HG03135 (cell line): ENCODE results near the gene RNF141.

ENCODE experiments used
- ATAC-seq: cut with Tn5 transposase; IDR thresholded peaks from one replicate; pipeline ENCODE4 v1.9.1; 2021; ENCODE audit warnings: mild to moderate bottlenecking, moderate library complexity; ENCODE audit not compliant: unreplicated experiment

RNF141 gene

DNA sequence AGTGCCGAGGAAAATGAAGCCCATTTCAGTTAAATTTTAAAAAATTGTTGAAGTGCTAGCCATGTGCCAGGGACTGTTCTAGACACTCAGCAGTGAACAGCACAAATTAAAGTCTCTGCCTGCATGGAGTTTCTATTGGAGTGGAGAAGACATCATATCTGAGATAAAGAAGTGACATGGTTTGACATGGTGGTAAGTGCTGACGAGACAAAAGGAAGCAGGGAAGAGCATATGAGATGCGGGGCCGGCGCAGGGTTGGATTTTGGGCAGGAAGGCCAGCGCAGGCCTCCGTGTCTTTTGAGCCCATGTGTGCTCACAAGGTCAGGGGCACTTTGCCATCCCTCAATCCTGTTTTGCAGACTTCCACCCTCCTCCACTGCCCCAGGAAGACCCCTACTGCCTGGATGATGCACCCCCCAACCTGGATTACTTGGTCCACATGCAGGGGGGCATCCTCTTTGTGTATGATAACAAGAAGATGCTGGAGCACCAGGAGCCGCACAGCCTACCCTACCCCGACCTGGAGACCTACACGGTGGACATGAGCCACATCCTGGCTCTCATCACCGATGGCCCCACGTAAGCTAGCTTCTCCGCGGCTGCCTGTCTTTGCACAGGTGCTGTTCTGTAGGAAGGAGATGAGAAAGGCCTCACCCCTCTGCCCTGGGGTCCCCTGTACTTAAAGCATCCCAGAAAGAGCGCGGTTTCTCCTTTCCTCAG lies 56.4 kb downstream of the RNF141 start:
- ATAC-seq, result no peak

DNA sequence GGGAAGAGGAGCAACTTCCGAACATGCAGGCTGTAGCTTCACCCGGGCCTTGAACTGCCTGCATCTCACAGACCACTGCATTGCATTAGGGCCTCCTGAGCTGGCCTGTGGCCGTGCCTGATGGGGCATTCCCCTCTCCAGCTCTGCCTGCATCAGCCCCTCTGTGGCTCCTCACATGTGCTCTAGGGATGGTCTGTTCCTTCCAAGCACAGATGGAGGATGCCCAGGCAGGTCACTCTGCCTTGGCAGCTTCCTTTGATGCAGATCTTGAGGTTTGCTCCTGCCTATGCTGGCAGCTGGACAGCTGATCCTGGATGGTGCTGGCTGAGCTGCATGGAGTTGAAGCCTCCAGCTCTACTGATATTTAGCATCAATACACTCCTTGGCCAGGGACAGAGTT lies 57.4 kb downstream of the RNF141 start:
- no peak for ATAC-seq

DNA sequence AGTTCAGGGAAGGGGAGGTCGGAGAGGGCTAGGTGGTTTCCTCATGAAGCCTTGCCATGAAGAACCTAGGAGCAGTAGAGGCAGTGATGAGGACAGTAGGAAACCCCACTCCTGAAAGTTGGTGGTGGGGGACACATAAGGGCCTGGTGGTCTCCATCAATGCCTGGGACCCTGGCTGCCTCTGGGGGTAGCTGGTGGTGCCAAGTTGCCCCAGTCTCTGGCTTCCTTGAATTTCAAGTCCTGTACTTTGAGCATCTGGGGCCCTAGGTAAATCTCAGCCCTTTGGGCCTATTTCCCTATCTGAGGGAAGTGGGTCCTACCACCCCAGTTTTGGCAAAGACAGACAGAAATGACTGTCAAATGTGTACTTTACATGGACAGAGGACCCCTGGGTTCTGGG lies 57.8 kb downstream of the RNF141 start:
- ATAC-seq, result no peak

DNA sequence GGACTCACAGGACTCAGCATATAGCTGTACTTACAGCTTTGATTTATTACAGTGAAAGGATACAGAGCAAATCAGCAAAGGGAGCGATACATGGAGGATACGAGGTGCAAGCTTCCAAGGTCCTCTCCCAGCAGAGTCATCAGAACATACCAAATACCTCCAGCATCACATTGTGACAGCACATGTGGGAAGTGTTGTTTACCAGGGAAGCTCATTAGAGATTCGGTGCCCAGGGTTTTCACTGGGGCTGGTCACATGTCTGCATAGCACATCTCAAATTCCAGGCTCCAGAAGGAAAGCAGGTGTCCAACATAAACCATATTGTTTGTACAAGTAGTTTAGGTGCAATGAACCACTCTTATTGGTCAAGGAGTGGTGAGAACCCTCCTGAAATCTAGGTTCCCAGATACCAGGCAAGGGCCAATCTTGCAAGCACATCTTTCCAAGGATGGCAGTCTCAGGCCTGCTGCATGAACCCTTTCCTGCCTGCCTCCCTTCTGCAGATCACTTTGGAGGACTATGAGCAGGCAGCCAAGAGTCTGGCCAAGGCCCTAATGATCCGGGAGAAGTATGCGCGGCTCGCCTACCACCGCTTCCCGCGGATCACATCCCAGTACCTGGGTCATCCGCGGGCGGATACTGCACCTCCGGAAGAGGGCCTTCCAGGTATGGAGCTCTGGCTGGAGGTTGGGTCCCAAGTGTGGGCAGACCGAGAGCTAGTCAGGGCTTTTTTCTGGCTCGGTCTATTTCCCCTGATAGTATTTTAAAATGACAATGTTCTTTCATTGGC lies 59.2 kb downstream of the RNF141 start:
- ATAC-seq, result no peak

DNA sequence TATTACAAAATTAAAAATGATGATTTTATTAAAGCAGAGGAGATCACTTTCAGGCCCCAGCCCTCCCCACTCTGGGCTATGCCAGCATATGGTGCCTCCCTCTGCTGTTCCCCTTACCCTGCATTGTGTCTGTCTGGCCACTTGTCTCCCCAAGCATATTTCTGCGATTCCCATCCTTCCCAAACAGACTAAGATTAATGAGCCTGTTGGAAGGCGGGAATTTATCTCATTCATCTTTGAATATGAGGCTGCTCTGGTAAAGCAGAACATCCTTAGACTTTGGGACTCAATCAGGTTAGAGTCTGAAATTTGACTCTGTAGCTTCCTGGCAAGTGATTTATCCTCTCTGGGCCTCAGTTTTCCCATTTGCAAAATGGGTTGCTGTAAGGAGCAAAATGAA lies 60.2 kb downstream of the RNF141 start:
- ATAC-seq, result no peak

DNA sequence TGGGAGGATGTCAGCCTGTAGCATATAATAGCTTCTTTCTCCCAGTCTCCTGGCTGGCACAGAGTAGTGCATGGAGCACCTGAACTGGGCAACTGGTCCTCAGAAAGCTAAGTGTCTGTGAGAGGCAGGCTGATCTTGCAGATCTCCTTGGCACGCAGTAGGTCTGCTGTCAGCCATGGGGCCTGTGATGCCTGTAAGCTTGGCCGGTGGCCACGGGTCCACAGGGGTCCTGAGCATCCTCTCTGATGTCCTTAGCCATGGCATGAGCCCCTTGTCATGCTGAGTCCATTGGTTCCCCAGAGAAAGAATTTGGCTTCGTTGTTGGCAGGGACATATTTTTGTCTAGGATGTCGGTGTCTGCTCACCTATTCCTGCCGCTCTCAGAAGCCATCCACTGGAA lies 61.0 kb downstream of the RNF141 start:
- ATAC-seq, result no peak

DNA sequence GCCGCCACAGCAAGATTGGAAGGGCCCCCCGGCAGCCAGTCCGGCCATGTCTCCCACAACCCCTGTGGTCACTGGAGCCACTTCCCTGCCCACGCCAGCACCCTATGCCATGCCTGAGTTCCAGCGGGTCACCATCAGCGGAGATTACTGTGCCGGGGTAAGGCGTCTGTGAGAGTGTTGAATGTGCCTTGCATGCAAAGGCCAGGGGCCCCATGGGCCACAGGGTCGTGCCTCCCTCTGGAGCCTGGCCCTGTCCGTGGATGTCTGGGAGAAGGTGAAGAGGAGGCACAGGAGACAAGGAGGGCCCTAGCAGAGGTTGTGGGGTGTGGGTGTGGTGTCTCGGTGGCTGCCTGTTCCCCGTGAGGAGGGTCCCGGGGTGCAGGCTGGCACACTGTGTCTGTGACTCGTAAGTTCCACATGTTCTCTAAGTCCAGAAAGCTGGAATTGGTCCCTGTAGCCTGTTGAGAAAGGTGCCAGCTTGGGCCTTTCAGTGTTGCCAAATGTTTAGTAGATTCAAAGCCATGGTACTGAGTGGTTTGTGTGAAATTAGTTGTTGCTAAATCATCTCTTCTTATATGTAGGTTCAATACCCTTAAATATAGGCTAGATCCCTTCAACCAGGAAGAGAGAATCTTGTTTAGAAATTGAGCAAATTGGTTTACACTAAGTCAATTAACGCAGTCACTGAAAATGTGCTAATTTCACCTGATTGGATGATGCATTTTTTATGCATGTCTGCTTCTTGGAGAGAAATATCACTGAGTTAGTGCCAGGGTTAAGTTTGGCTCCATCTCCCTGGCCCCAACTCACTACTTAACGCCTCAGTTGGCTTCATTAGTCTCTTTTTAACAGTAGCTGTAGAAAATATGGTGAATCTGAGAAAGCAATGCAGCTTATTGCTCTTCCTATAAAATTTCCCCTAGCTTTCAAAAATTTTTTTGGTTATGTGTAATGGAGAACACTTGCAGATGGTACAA lies 62.1 kb downstream of the RNF141 start:
- ATAC-seq, result no peak

DNA sequence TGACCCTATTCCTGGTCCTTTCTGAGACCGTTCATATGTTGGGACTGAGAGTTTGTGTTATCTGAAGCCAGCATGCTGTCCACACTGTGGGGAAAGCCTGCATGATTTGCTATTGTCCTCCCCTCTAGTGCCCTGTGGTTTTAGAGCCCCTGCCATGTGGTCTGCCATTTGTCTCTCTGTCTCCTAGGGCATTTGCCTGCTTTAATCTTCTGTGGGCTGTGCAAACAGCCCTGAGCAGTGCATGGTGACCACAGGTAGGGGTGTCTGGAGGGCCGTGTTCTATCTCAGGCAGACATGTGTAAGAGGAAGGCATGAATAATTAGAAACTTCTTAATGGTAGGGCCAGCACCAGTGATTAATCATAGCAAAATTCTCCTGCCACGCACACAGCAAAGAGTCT lies 62.9 kb downstream of the RNF141 start:
- ATAC-seq, result no peak

DNA sequence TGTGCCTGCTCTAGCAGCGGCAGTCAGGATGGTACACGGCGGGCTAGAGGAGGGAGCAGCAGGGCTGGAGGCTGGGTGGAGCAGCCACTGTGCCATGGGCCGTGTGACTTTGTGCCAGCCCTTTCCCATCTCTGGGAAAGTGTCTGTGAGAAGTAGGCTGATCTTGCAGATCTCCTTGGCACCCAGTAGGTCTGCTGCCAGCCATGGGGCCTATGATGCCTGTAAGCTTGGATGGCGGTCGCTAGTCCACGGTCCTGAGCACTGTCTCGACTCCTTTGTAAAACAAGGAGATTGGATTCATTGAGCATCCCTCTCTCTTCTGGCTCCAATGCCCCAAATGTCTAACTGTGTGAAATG lies 63.3 kb downstream of the RNF141 start:
- ATAC-seq, result no peak

DNA sequence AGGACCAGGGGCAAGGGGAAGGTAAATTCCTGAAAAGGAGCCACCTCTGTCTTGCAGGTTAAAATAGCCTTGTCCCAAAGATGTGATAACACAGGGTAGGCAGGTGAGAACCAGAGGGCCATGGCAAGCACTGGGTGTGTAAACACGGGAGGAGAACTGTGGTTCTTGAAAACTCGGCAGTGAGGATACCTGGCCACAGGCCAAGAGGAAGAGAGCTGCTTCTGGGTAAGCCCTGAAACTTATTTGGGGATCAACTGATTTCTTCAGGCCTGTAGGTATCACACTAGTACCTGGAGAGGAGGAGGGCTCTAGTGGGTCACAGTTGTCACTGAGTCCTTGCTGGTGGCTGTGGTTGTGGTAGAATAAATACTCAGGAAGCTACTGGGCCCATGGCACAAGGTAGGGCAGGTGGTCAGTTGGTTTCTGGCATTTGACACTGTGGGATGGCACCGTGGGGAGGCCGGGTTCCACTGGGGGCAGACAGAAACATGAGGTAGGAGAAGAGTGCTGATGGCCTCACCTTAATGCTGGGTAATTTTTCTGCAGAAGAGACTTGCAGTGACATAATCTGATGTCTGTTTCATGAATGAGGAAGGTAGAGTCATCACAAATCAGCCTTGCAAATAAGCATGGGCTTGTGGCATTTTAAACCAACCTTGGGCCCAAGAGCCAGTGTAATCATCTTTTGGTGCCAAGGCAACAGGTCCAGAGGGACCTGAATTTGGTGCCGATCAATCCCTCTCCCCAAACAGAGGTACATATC lies 63.9 kb downstream of the RNF141 start:
- ATAC-seq, result no peak

DNA sequence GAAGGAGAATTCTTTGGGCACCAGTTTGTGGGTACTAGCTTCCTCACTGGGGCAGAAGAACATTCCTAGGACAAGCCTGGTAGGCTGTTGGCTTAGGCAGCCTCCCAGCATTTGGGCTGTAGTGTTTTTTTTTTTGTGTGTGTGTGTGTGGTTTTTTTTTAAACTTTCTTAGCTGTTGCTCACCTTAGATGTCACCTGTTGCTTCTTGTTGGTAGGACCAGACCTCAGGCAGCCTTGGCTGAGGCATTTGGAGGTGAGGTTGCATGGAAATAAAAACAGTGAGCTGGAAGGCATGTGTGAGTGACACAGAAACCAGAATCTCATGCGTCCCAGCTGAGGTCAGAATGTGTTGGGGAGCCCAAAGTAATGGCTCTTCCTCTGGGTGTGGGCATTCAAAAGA lies 64.6 kb downstream of the RNF141 start:
- ATAC-seq, result no peak

DNA sequence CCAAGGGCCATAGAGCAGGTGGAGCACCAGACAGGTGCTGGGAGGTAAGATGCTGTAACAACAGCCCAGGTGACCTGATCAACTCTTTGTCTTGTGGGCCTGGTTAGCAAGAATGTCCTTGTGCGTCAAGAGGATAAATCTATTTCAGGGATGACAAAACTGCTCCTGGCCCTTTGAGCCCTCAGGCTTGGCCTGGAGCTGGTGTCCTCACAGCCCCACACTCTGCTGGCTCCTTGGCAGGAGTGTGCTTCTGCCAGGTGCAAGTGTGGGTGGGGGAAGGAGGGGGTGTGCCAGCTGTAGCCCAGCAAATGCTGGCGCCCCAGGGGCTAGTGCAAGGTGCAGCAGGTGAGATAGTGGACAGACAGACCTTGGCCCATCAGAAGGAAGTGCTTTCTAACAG lies 66.4 kb downstream of the RNF141 start:
- no peak for ATAC-seq

DNA sequence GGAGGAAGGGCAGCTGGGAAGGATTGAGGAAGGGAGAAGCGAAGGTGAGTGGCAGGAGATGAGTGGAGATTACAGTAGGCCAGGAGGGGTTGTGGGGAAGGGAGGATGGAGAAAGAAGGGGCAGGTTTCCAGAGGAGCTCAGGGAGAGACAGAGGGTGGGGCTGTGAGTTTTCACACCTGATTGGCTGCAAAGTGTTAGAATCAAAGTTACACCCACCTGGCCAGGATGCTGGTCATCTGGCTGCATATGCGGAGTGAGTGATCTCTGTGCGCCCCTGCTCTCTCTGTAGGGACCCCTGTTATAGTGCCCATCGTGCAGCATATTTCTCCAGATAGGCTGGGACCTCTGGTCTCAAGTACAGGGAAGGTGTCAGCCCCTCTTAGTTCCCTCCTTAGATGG lies 67.6 kb downstream of the RNF141 start:
- no peak for ATAC-seq

DNA sequence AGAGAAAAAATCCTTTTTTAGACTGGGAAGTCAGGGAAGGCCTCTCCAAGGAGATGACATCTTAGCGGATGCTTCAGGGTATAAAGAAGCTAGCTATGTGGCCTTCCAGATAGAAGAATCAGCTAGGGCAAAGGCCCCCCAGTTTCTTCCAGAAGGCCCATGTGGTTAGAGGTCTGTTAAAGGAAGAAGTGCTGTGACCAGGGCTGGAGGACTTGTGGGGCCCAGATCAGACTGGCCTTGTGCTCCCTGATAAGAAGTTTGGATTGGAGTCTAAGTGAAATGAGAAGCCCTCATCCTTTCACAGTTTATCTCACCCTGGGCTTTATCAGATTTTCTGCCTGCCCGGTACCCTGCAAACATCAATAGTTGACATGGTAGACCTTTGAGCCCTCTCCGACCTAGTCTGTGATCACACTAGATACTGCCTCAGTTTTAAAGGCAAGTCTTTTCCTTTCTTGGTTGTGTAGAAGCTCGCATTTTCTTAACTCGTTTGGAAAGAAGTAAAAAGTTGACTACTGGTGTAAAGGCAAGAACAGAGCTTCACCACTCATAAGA lies 78.2 kb downstream of the RNF141 start:
- ATAC-seq, result no peak
